Activated naive CD4-positive, alpha-beta T cell treated with anti-CD3 and anti-CD28 coated beads for 36 hours (primary cell): ENCODE data around the gene MYOZ1. TPM values are rescaled to one million over a fixed set of nuclear protein-coding genes. Genes with fewer than 3 reads are reported as not detected.

Experiments
- CTCF ChIA-PET: fragments of 350-600 bp; sonication (Branson Sonifier 250); formaldehyde crosslinking; loops from one replicate; lab custom pipeline; 2021; ENCODE audit warnings: antibody characterized with exemption; lab: Charles Lee
- DNase-seq: peaks from one replicate; pipeline ENCODE4 v3.0.0-alpha.2; 2020
- H3K27ac Mint-ChIP-seq: one replicate; pipeline ENCODE4 v1.8.0; 2021; ENCODE audit warnings: mild to moderate bottlenecking, mixed read lengths
- H3K27me3 Mint-ChIP-seq: one replicate; pipeline ENCODE4 v1.8.0; 2021; ENCODE audit warnings: low read depth, mixed read lengths
- H3K36me3 Mint-ChIP-seq: one replicate; pipeline ENCODE4 v1.8.0; 2021; ENCODE audit warnings: low read depth, mixed read lengths
- H3K4me1 Mint-ChIP-seq: one replicate; pipeline ENCODE4 v1.8.0; 2021; ENCODE audit warnings: low read depth, mixed read lengths
- H3K4me3 Mint-ChIP-seq: one replicate; pipeline ENCODE4 v1.8.0; 2021; ENCODE audit warnings: mild to moderate bottlenecking, moderate library complexity, mixed read lengths
- H3K9me3 Mint-ChIP-seq: one replicate; pipeline ENCODE4 v1.8.0; 2021; ENCODE audit warnings: mixed read lengths
- intact Hi-C: fragments of 100-400 bp; cut with micrococcal nuclease; formaldehyde crosslinking; loops from one replicate; pipeline ENCODE4 v1.15.1; 2023
- total RNA-seq, 2 experiments: library from RNA; stranded (reverse); gene quantifications; one replicate each; pipeline ENCODE4 v1.2.3, GENCODE V29; 2021

MYOZ1 gene
- total RNA-seq, 2 experiments from 2014 or later = not detected

GRCh38 chr10:73655257-73655989 lies 14.1 kb upstream of the MYOZ1 start:
- CTCF ChIA-PET = interaction anchor here (0.9 kb wide), 1 partner anchor 12 kb away, joined by 3 read pairs; no protein-coding TSS in a partner anchor
- no peak overlapping the region for H3K4me3 Mint-ChIP-seq
- no peak overlapping the region for H3K27ac Mint-ChIP-seq
- peaks cover 2% of the 10 kb centered on the region for H3K4me1 Mint-ChIP-seq
- no peaks in the 10 kb centered on the region for H3K27me3 Mint-ChIP-seq
- H3K36me3 Mint-ChIP-seq = no peaks in the 10 kb centered on the region
- DNase-seq = no peak
- H3K9me3 Mint-ChIP-seq = no peaks in the 10 kb centered on the region
- intact Hi-C loops = no loop called here

- CTCF ChIA-PET = interaction anchor here (0.6 kb wide), 2 partner anchors 12 to 1087 kb away, joined by 3 read pairs; no protein-coding TSS in a partner anchor
- no peak for DNase-seq
- Mint-ChIP-seq H3K9me3 (no peaks in the 10 kb centered on the region), H3K27ac (no peak overlapping the region), H3K4me1 (peaks cover 2% of the 10 kb centered on the region), H3K36me3 (no peaks in the 10 kb centered on the region), H3K27me3 (peaks cover 5% of the 10 kb centered on the region), H3K4me3 (no peak overlapping the region)
- intact Hi-C loops = loop anchor here (1.0 kb wide), 1 partner anchor 226 kb away; no protein-coding TSS in a partner anchor
Observed at GRCh38 chr10:73653701-73654100, 12.4 kb upstream of the MYOZ1 start.

GRCh38 chr10:73653195-73653594 lies 11.9 kb upstream of the MYOZ1 start:
- intact Hi-C loops = no loop called here
- H3K36me3 Mint-ChIP-seq = no peaks in the 10 kb centered on the region
- H3K9me3 Mint-ChIP-seq = no peaks in the 10 kb centered on the region
- no peak overlapping the region for H3K27ac Mint-ChIP-seq
- no peak overlapping the region for H3K4me3 Mint-ChIP-seq
- DNase-seq = no peak
- H3K4me1 Mint-ChIP-seq = peaks cover 2% of the 10 kb centered on the region
- peaks cover 7% of the 10 kb centered on the region for H3K27me3 Mint-ChIP-seq
- CTCF ChIA-PET = interaction anchor here (0.6 kb wide), 1 partner anchor 11 kb away, joined by 3 read pairs; no protein-coding TSS in a partner anchor

- DNase-seq = no peak
- H3K36me3 Mint-ChIP-seq = no peaks in the 10 kb centered on the region
- intact Hi-C loops = no loop called here
- no peak overlapping the region for H3K27ac Mint-ChIP-seq
- H3K9me3 Mint-ChIP-seq = no peaks in the 10 kb centered on the region
- H3K4me1 Mint-ChIP-seq = peaks cover 2% of the 10 kb centered on the region
- CTCF ChIA-PET = interaction anchor here (1.6 kb wide), 1 partner anchor 7 kb away, joined by 4 read pairs; no protein-coding TSS in a partner anchor
- H3K4me3 Mint-ChIP-seq = no peak overlapping the region
- H3K27me3 Mint-ChIP-seq = peaks cover 10% of the 10 kb centered on the region
Observed at GRCh38 chr10:73650537-73651331, 9.5 kb upstream of the MYOZ1 start.

- H3K9me3 Mint-ChIP-seq = no peaks in the 10 kb centered on the region
- CTCF ChIA-PET = no interaction called here
- no peak for DNase-seq
Observed at GRCh38 chr10:73649876-73650536, 8.7 kb upstream of the MYOZ1 start.

GRCh38 chr10:73648975-73649829 lies 7.9 kb upstream of the MYOZ1 start:
- no peak overlapping the region for H3K27ac Mint-ChIP-seq
- peaks cover 11% of the 10 kb centered on the region for H3K4me1 Mint-ChIP-seq
- CTCF ChIA-PET = interaction anchor here (1.5 to 7.6 kb wide), 2 partner anchors 8 to 120 kb away, joined by 4 to 114 read pairs; no protein-coding TSS in a partner anchor
- H3K36me3 Mint-ChIP-seq = no peaks in the 10 kb centered on the region
- intact Hi-C loops = no loop called here
- H3K9me3 Mint-ChIP-seq = no peaks in the 10 kb centered on the region
- no peak overlapping the region for H3K4me3 Mint-ChIP-seq
- peaks cover 10% of the 10 kb centered on the region for H3K27me3 Mint-ChIP-seq
- DNase-seq = no peak

More at GRCh38 chr10:73649876-73650536, 8.7 kb upstream of the MYOZ1 start:
- H3K36me3 Mint-ChIP-seq = no peaks in the 10 kb centered on the region
- H3K4me3 Mint-ChIP-seq = no peak overlapping the region
- H3K4me1 Mint-ChIP-seq = peaks cover 4% of the 10 kb centered on the region
- peaks cover 10% of the 10 kb centered on the region for H3K27me3 Mint-ChIP-seq
- intact Hi-C loops = no loop called here
- no peak overlapping the region for H3K27ac Mint-ChIP-seq

GRCh38 chr10:73647875-73648651 lies 6.8 kb upstream of the MYOZ1 start:
- no peaks in the 10 kb centered on the region for H3K36me3 Mint-ChIP-seq
- CTCF ChIA-PET = interaction anchor here (0.9 to 7.6 kb wide), 3 partner anchors 9 to 119 kb away, joined by 4 to 114 read pairs (median 4); no protein-coding TSS in a partner anchor
- H3K27me3 Mint-ChIP-seq = peaks cover 10% of the 10 kb centered on the region
- DNase-seq = no peak
- peaks cover 15% of the 10 kb centered on the region for H3K4me1 Mint-ChIP-seq
- H3K27ac Mint-ChIP-seq = no peak overlapping the region
- intact Hi-C loops = no loop called here
- peak overlapping the region; percentile 55 for H3K4me3 Mint-ChIP-seq
- H3K9me3 Mint-ChIP-seq = no peaks in the 10 kb centered on the region

- H3K36me3 Mint-ChIP-seq = no peaks in the 10 kb centered on the region
Observed at GRCh38 chr10:73647211-73647874, 6.1 kb upstream of the MYOZ1 start.

GRCh38 chr10:73646598-73647041 lies 5.3 kb upstream of the MYOZ1 start:
- CTCF ChIA-PET = interaction anchor here (0.8 to 7.6 kb wide), 3 partner anchors 20 to 386 kb away, joined by 3 to 114 read pairs (median 19); no protein-coding TSS in a partner anchor
- H3K4me3 Mint-ChIP-seq = peak overlapping the region; percentile 60
- H3K4me1 Mint-ChIP-seq = peaks cover 15% of the 10 kb centered on the region
- intact Hi-C loops = no loop called here
- H3K27ac Mint-ChIP-seq = no peak overlapping the region
- H3K9me3 Mint-ChIP-seq = no peaks in the 10 kb centered on the region
- DNase-seq = no peak
- H3K27me3 Mint-ChIP-seq = peaks cover 10% of the 10 kb centered on the region
- H3K36me3 Mint-ChIP-seq = no peaks in the 10 kb centered on the region

More at GRCh38 chr10:73647211-73647874, 6.1 kb upstream of the MYOZ1 start:
- Mint-ChIP-seq H3K9me3 (no peaks in the 10 kb centered on the region), H3K27me3 (peaks cover 10% of the 10 kb centered on the region), H3K4me3 (peak overlapping the region; percentile 60), H3K27ac (no peak overlapping the region), H3K4me1 (peaks cover 15% of the 10 kb centered on the region)
- DNase-seq = peak; percentile 37
- CTCF ChIA-PET = interaction anchor here (0.8 to 7.6 kb wide), 3 partner anchors 10 to 387 kb away, joined by 3 to 114 read pairs (median 4); no protein-coding TSS in a partner anchor
- intact Hi-C loops = no loop called here

GRCh38 chr10:73645251-73645650 lies 4.0 kb upstream of the MYOZ1 start:
- H3K36me3 Mint-ChIP-seq = no peaks in the 10 kb centered on the region
- no peak overlapping the region for H3K27ac Mint-ChIP-seq
- CTCF ChIA-PET = interaction anchor here (0.8 to 7.6 kb wide), 9 partner anchors 14 to 216 kb away, joined by 3 to 114 read pairs (median 6); partner anchors contain the start of gene USP54
- H3K4me3 Mint-ChIP-seq = no peak overlapping the region
- no peak for DNase-seq
- no peaks in the 10 kb centered on the region for H3K9me3 Mint-ChIP-seq
- peaks cover 10% of the 10 kb centered on the region for H3K27me3 Mint-ChIP-seq
- peaks cover 15% of the 10 kb centered on the region for H3K4me1 Mint-ChIP-seq
- intact Hi-C loops = no loop called here
